Lung (tissue), 12 donors: ENCODE results near the gene SERF2. TPM values are rescaled to one million over a fixed set of nuclear protein-coding genes. Genes with fewer than 3 reads are reported as not detected.
A peak's percentile ranks its signal among the peaks of the same experiment; 100 is the strongest.

Source experiments
- ATAC-seq: fragments of 200-7000 bp; cut with Tn5 transposase; one replicate; pipeline ENCODE4 v1.9.1; 2020; ENCODE audit warnings: moderate number of reproducible peaks; ENCODE audit not compliant: insufficient read depth, low FRiP score
- DNase-seq, 3 donors: peaks; one replicate each; pipeline ENCODE4 v3.0.0-alpha.2; 2013 to 2017
- H3K27ac ChIP-seq, 2 donors: one replicate each; pipeline ENCODE4 v1.5.1; 2013; ENCODE audit warnings: mild to moderate bottlenecking in 2 of 2, moderate library complexity in 2 of 2, control low read depth in 1 of 2, inconsistent platforms in 1 of 2, low read depth in 1 of 2, low read length in 1 of 2
- H3K27me3 ChIP-seq, 3 donors: one replicate each; pipeline ENCODE4 v1.5.1; 2013; ENCODE audit warnings: low read length in 2 of 3; ENCODE audit not compliant: control insufficient read depth in 3 of 3, insufficient read depth in 3 of 3
- H3K36me3 ChIP-seq, 4 donors: one replicate each; pipeline ENCODE4 v1.5.1; 2013; ENCODE audit warnings: low read length in 4 of 4, mild to moderate bottlenecking in 1 of 4, moderate library complexity in 1 of 4; ENCODE audit not compliant: control insufficient read depth in 4 of 4, insufficient read depth in 4 of 4
- H3K4me1 ChIP-seq, 5 donors: one replicate each; pipeline ENCODE4 v1.5.1; 2013; ENCODE audit warnings: low read length in 5 of 5, mild to moderate bottlenecking in 2 of 5, moderate library complexity in 1 of 5; ENCODE audit not compliant: control insufficient read depth in 5 of 5, insufficient read depth in 5 of 5
- H3K4me3 ChIP-seq: one replicate; pipeline ENCODE4 v1.5.1; 2013; ENCODE audit warnings: mild to moderate bottlenecking, control low read depth, moderate library complexity
- H3K9ac ChIP-seq, 2 donors: one replicate each; pipeline ENCODE4 v1.5.1; 2013; ENCODE audit warnings: low read length in 2 of 2, control low read depth in 1 of 2; ENCODE audit not compliant: insufficient read depth in 1 of 2
- H3K9me3 ChIP-seq, 4 donors: one replicate each; pipeline ENCODE4 v1.5.1; 2013; ENCODE audit warnings: low read length in 3 of 4, mild to moderate bottlenecking in 1 of 4, moderate library complexity in 1 of 4; ENCODE audit not compliant: control insufficient read depth in 4 of 4, insufficient read depth in 3 of 4
- CTCF ChIP-seq: IDR thresholded peaks from 2 replicates; pipeline ENCODE4 v1.5.1; 2012; ENCODE audit warnings: mild to moderate bottlenecking; ENCODE audit errors: control extremely low read depth, extremely low read depth
- WGBS, 2 donors: extraction: QIAGEN DNeasy Blood & Tissue Kit; methylation state at CpG; one replicate each; pipeline ENCODE4 v1.1.7; 2013; 5-methylcytosine and 5-hydroxymethylcytosine counted together
- polyA plus RNA-seq, 2 donors: library from polyadenylated mRNA; stranded (reverse); fragments of 200-250 nt; gene quantifications; one replicate each; pipeline ENCODE4 v1.2.1, GENCODE V29; 2013
- total RNA-seq, 2 donors: library from RNA; depleted of rRNA in 1 of 2; stranded (reverse); fragments of >200 nt in 1 of 2; gene quantifications; one replicate each; pipeline ENCODE4 v1.2.1, GENCODE V29; 2014 to 2021
- donor health status: control.
- donor health status: control.
- donor health status: Bipolar disorder and iron deficiency.
- donor health status: healthy.
- donor health status: DM: yes; HTN: yes; CAD: no.

Gene SERF2
- total and polyA plus RNA-seq, 4 donors = 334 to 3,331 (median 1,515) TPM

- H3K9ac ChIP-seq = no peak overlapping the region
- no peak overlapping the region for H3K27ac ChIP-seq
- peaks cover 0 to 1% (median 0%) of the 10 kb centered on the region in 4 donors for H3K36me3 ChIP-seq
- no peak for TF ChIP-seq CTCF
- DNase-seq (no peak), ATAC-seq (no peak)
- H3K9me3 ChIP-seq = no peaks in the 10 kb centered on the region
- H3K27me3 ChIP-seq = no peaks in the 10 kb centered on the region
- 78 to 81% methylated on average over 1 of the region's 1 CpG for WGBS, 2 donors
- H3K4me1 ChIP-seq = peaks cover 0 to 12% (median 4%) of the 10 kb centered on the region in 5 donors
- H3K4me3 ChIP-seq = no peak overlapping the region
These were observed 13.1 kb upstream of the SERF2 start for GRCh38 chr15:43779016-43779415.

GRCh38 chr15:43789409-43789808, 2.7 kb upstream of the SERF2 start:
- WGBS, 2 donors = 95 to 99% methylated on average over 3 of the region's 3 CpGs
- H3K36me3 ChIP-seq = peaks cover 0 to 10% (median 8%) of the 10 kb centered on the region in 4 donors
- no peak for ATAC-seq
- no peak overlapping the region for H3K27ac ChIP-seq
- DNase-seq = no peak
- no peaks in the 10 kb centered on the region for H3K9me3 ChIP-seq
- peaks cover 3 to 16% (median 8%) of the 10 kb centered on the region in 5 donors for H3K4me1 ChIP-seq
- no peaks in the 10 kb centered on the region for H3K27me3 ChIP-seq
- H3K4me3 ChIP-seq = no peak overlapping the region
- no peak for TF ChIP-seq CTCF
- no peak overlapping the region for H3K9ac ChIP-seq

- peak in 2 of 3 donors; percentile 19 to 38 for DNase-seq
- peak overlapping the region; percentile 89 for H3K4me3 ChIP-seq
- peak; percentile 12 for ATAC-seq
These were observed 799 bp downstream of the SERF2 start for GRCh38 chr15:43792761-43793476.

More at GRCh38 chr15:43792761-43793476, 799 bp downstream of the SERF2 start:
- TF ChIP-seq CTCF = no peak
- Histone ChIP-seq H3K36me3 (peaks cover 0 to 32% (median 24%) of the 10 kb centered on the region in 4 donors), H3K9ac (peak overlapping the region; percentile 96 to 99), H3K4me1 (peaks cover 3 to 21% (median 16%) of the 10 kb centered on the region in 5 donors), H3K27ac (peak overlapping the region; percentile 95 to 96), H3K27me3 (no peaks in the 10 kb centered on the region), H3K9me3 (no peaks in the 10 kb centered on the region)
- WGBS, 2 donors = 2 to 4% methylated on average over 32 to 33 of the region's 33 CpGs
